HEK293 (cell line): Measurements from ENCODE around the gene ADPRH.

Experiments
- KLF1 ChIP-seq: fragments of 450-650 bp; formaldehyde crosslinking; IDR thresholded peaks from 2 replicates; pipeline ENCODE4 v1.5.1; 2016; ENCODE audit warnings: missing biosample characterization, missing genetic modification characterization
- KLF9 ChIP-seq: fragments of 450-650 bp; formaldehyde crosslinking; IDR thresholded peaks from 2 replicates; pipeline ENCODE4 v1.5.1; 2016; ENCODE audit warnings: missing biosample characterization, missing genetic modification characterization, low read depth
- SP7 ChIP-seq: fragments of 450-650 bp; formaldehyde crosslinking; IDR thresholded peaks from 2 replicates; pipeline ENCODE4 v1.5.1; 2016; ENCODE audit warnings: missing biosample characterization, missing genetic modification characterization
- ZNF121 ChIP-seq: fragments of 450-650 bp; formaldehyde crosslinking; IDR thresholded peaks from 2 replicates; pipeline ENCODE4 v1.5.1; 2016; ENCODE audit warnings: missing biosample characterization, missing genetic modification characterization
- ZNF335 ChIP-seq: fragments of 450-650 bp; formaldehyde crosslinking; conservative IDR thresholded peaks from 2 replicates; pipeline ENCODE4 v1.5.1; 2016; ENCODE audit warnings: missing biosample characterization, missing genetic modification characterization
- ZSCAN18 ChIP-seq: fragments of 450-650 bp; formaldehyde crosslinking; IDR thresholded peaks from 2 replicates; pipeline ENCODE4 v1.5.1; 2016; ENCODE audit warnings: missing biosample characterization, missing genetic modification characterization
- TF ChIP-seq, protein P1 (sequence below): fragments of 450-650 bp; formaldehyde crosslinking; IDR thresholded peaks from 2 replicates; pipeline ENCODE4 v1.5.1; 2016; ENCODE audit warnings: missing biosample characterization, missing genetic modification characterization
- TF ChIP-seq, protein P2 (sequence below): fragments of 450-650 bp; formaldehyde crosslinking; IDR thresholded peaks from 2 replicates; pipeline ENCODE4 v1.5.1; 2016; ENCODE audit warnings: missing biosample characterization, missing genetic modification characterization

DNA sequence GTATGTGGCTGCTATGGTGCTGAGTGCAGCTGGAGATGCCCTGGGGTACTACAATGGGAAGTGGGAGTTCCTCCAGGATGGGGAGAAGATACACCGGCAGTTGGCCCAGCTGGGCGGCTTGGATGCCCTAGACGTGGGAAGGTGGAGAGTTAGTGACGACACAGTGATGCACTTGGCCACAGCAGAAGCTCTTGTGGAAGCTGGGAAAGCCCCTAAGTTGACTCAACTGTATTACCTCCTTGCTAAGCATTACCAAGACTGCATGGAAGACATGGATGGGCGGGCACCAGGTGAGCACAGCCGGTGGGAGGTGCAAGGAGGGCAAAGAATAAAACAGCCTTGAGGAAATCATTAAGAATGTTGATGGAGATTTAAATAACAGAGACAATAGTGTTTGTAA is 2.9 kb downstream of the ADPRH start:
- TF ChIP-seq, protein P1, sequence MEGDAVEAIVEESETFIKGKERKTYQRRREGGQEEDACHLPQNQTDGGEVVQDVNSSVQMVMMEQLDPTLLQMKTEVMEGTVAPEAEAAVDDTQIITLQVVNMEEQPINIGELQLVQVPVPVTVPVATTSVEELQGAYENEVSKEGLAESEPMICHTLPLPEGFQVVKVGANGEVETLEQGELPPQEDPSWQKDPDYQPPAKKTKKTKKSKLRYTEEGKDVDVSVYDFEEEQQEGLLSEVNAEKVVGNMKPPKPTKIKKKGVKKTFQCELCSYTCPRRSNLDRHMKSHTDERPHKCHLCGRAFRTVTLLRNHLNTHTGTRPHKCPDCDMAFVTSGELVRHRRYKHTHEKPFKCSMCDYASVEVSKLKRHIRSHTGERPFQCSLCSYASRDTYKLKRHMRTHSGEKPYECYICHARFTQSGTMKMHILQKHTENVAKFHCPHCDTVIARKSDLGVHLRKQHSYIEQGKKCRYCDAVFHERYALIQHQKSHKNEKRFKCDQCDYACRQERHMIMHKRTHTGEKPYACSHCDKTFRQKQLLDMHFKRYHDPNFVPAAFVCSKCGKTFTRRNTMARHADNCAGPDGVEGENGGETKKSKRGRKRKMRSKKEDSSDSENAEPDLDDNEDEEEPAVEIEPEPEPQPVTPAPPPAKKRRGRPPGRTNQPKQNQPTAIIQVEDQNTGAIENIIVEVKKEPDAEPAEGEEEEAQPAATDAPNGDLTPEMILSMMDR (tag by site-specific recombination), result no peak
- TF ChIP-seq ZSCAN18 (tag by site-specific recombination), result no peak
- no peak for TF ChIP-seq ZNF121 (tag by site-specific recombination)
- no peak for TF ChIP-seq KLF9
- TF ChIP-seq SP7 (tag by site-specific recombination), result no peak
- TF ChIP-seq, protein P2, sequence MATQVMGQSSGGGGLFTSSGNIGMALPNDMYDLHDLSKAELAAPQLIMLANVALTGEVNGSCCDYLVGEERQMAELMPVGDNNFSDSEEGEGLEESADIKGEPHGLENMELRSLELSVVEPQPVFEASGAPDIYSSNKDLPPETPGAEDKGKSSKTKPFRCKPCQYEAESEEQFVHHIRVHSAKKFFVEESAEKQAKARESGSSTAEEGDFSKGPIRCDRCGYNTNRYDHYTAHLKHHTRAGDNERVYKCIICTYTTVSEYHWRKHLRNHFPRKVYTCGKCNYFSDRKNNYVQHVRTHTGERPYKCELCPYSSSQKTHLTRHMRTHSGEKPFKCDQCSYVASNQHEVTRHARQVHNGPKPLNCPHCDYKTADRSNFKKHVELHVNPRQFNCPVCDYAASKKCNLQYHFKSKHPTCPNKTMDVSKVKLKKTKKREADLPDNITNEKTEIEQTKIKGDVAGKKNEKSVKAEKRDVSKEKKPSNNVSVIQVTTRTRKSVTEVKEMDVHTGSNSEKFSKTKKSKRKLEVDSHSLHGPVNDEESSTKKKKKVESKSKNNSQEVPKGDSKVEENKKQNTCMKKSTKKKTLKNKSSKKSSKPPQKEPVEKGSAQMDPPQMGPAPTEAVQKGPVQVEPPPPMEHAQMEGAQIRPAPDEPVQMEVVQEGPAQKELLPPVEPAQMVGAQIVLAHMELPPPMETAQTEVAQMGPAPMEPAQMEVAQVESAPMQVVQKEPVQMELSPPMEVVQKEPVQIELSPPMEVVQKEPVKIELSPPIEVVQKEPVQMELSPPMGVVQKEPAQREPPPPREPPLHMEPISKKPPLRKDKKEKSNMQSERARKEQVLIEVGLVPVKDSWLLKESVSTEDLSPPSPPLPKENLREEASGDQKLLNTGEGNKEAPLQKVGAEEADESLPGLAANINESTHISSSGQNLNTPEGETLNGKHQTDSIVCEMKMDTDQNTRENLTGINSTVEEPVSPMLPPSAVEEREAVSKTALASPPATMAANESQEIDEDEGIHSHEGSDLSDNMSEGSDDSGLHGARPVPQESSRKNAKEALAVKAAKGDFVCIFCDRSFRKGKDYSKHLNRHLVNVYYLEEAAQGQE (tag by site-specific recombination), result no peak
- TF ChIP-seq ZNF335 (tag by site-specific recombination), result no peak
- TF ChIP-seq KLF1 (tag by site-specific recombination), result no peak
